HG03354 (cell line): ENCODE measurements around the gene TAF4.
"Not testable (repeated sequence)": the region's sequence is repeated elsewhere in the genome, so short reads cannot be mapped to it uniquely, and the experiment has no call there.

Source experiments
- ATAC-seq: cut with Tn5 transposase; IDR thresholded peaks from one replicate; pipeline ENCODE4 v1.9.1; 2021; ENCODE audit warnings: mild to moderate bottlenecking; ENCODE audit not compliant: unreplicated experiment, poor library complexity, severe bottlenecking

Gene TAF4

DNA sequence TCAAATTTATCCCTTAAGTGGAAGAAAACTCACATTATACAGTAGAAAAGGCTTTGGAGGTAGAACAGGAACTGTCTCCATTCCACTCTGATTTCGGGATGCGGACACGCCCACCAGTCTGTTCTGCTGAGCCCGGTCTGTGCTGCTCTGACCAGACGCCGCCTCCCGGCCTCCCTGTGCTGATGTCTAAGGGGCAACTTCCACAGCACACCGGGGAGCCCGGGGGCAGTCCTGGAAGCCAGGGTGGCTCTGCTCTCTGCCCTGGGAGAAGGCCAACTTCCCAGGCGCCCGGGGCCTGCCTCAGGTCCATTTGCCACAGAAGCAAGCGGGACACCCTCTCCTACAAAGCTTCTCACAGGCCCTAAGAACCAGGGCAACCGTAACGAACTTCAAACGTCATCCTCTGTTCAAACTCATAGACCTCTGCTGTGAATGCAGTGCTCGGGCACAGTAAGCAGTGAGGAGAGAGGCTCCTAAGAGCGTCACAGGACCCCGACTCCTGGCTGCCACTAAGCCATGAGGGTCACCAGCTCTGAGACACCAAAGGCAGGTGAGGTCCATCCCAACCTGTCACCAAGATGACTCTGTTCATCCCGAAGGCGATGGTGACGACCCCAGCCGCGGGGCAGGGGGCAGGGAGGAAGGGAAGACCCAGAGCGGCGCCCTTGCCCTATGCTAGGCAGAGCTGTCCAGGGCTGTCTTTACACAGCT, 5.6 kb downstream of the TAF4 start:
- ATAC-seq: no peak

DNA sequence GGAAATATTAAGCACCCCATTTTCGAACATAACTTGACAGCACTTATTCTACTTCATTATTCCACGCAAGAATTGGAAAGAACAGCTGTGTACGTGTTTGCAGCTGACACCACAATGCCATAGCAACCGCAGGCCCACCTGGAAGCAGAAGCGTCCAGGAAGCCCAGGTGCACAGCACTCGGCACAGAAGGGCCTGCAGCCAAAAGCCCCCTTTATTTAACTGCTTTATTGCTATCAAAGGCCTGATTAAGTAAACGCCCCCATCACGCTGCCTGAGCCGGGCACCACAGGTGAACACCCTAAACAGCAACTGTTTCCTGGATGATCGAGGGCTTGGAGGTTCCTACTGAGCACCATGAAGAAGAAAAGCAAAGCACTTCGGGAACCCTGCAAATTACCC, 6.3 kb downstream of the TAF4 start:
- ATAC-seq: no peak

GRCh38 chr20:62058941-62059340, 6.7 kb downstream of the TAF4 start:
- ATAC-seq: no peak

GRCh38 chr20:62056975-62057374, 8.7 kb downstream of the TAF4 start:
- no peak for ATAC-seq

GRCh38 chr20:62056377-62056776, 9.3 kb downstream of the TAF4 start:
- no peak for ATAC-seq

GRCh38 chr20:62055862-62056115, 9.9 kb downstream of the TAF4 start:
- not testable (repeated sequence) for ATAC-seq

DNA sequence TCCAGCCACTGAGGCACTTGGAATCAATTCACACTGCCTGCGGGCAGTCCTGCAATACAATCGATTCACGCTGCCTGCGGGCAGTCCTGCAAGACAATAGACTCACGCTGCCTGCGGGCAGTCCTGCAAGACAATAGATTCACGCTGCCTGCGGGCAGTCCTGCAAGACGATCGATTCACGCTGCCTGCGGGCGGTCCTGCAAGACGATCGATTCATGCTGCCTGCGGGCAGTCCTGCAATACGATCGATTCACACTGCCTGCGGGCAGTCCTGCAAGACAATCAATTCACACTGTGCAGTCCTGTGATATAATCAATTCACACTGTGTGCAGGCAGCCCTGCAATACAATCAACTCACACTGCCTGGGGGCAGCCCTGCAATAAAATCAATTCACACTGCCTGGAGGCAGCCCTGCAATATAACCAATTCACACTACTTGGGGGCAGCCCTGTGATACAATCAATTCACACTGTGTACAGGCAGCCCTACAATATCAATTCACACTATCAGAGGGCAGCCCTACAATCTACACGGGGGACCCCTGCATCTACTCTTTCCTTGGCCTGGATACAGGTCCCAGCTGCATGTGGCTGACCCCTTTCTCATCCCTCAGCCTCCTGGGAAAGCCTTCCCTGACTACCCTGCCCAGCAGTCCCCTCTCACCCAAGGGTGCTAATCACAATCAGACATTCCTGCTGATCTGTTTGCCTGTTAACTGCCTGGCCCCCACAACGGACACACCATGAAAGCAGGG, 10.4 kb downstream of the TAF4 start:
- no peak for ATAC-seq

DNA sequence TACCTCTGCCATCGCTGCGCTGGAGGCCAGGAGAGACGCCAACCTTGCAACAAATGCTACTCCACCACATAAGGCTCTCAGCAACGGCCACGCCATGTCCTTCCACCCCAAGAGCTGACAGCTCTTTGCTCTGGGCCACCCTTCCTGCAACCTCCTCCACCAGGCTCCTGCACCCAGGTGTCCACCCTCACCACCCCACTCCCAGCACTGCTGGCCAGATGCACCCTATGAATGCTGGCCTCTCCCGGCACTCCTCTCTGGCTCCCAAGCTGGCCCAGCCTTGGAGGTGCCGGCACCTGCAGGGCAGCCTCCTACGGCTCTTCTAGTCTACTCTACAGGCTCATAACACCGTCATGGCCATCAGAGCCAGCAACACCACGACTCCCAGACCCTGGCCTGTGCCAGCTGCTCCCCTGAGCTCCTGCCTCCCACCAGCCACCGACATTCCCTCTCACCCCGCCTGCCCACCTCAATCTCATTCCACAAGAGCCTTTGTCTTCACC, 11.2 kb downstream of the TAF4 start:
- no peak for ATAC-seq

GRCh38 chr20:62053465-62054196, 12.1 kb downstream of the TAF4 start:
- ATAC-seq: no peak

DNA sequence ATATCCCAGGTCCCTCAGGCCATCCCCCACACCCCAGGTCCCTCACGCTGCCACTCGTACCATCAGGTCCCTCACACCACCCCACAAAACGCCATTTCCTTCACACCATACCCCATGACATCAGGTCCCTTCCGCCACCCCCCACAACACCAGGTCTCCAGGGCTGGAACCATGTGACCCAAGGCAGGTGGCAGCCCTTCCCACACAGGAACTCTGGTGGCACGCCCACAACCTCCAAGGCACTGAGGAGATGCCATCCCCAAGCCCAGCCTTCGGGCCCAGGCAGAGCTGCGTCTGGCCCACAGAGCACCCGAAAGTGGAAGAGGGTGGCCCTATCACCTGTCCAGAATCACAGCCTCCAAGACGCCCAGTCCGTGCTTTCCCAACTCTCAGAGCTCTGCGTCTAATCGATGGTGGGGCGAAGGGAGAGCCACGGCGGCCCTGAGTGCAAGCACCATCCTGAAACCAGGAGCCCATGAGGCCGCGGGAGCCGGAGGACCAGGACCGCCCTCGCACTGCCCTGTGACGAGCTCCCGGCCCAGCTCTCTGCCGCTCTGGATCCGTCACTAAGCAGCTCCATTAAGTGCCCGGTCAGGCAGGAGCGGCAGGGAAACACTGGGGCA, 12.7 kb downstream of the TAF4 start:
- no peak for ATAC-seq

- ATAC-seq: no peak
Measured at GRCh38 chr20:62052336-62052841, 13.3 kb downstream of the TAF4 start.

DNA sequence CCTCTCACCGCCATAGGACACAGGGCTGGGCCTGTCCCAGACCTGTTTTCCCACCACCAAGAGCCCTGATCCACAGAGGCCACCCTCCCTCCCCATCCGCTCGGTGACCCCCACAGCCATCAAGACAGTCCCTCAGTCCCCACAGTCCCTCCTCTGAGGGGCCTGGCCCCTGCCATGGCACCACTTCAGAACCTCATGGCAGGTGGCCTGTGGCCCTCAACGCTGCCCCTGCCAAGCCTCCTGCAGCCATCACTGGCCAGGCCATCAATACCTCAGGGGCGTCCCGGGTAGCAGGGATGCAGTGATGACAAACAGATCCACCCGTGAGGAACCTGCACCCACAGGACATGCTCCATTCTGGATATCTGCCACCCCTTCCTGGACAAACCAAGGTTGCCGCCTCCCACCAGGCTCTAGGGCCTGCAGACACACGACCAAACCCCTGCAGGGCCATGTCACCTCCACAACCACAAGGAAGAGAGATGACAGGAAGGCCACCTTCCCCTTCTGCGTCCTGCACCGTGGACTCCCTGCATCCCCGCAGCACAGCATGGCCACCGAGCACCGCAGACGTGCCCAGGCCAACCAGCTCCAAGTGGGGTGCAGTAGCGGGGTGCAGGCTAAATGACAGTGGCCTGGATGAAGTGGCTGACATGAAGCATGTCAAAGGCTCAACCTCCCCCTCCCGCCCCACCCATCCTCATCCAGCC, 14.0 kb downstream of the TAF4 start:
- no peak for ATAC-seq

- ATAC-seq: no peak
Measured at GRCh38 chr20:62051144-62051543, 14.5 kb downstream of the TAF4 start.

- no peak for ATAC-seq
Measured at GRCh38 chr20:62050166-62051120, 15.2 kb downstream of the TAF4 start.

GRCh38 chr20:62049342-62050165, 16.1 kb downstream of the TAF4 start:
- no peak for ATAC-seq

DNA sequence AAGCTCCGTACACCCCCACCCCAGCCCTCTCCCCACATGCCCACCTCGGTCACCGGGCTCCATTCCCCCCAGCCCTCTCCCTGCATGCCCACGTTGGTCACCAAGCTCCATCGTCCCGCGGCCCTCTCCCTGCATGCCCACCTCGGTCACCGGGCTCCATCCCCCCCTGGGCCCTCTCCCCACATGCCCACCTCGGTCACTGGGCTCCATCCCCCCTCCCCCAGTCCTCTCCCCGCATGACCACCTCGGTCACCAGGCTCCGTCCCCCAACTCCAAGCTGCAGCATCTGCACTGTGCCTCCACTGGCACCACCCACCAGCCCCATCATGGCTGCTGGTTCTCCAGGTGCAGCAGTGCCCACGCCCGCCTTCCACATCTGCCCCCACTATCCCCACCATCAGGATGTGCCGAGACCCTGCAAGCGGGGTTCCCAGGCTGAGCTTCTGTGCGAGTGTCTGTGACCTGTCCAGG, 16.8 kb downstream of the TAF4 start:
- ATAC-seq: no peak

GRCh38 chr20:62048346-62048761, 17.3 kb downstream of the TAF4 start:
- no peak for ATAC-seq
